GM12878 (cell line): ENCODE results near the gene GAPT. TPM values are rescaled to one million over a fixed set of nuclear protein-coding genes. Genes with fewer than 3 reads are reported as not detected.
"Not testable (repeated sequence)": the region's sequence is repeated elsewhere in the genome, so short reads cannot be mapped to it uniquely, and the experiment has no call there.

Source experiments
- ATAC-seq: fragments of 200-7000 bp; cut with Tn5 transposase; 3 replicates; pipeline ENCODE4 v1.9.1; 2020; ENCODE audit warnings: mild to moderate bottlenecking, moderate library complexity
- BruUV-seq: library from RNA; stranded (reverse); fragments of 400-500 nt; replicated peaks from 2 replicates; lab custom pipeline; 2021; lab: Mats Ljungman, UMichigan
- CTCF ChIA-PET: fragments of 300-600 bp; sonication (Branson Sonifier 250); formaldehyde crosslinking; extraction: SDS; loops from one replicate; lab custom pipeline; 2021; ENCODE audit warnings: inconsistent platforms; lab: Yijun Ruan, JAX
- POLR2A ChIA-PET: fragments of 350-600 bp; formaldehyde crosslinking; extraction: SDS; loops from one replicate; lab custom pipeline; 2021; ENCODE audit warnings: inconsistent platforms; lab: Charles Lee
- RAD21 ChIA-PET: fragments of 300-600 bp; sonication (Branson Sonifier 250); formaldehyde crosslinking; loops from one replicate; lab custom pipeline; 2023; ENCODE audit warnings: antibody characterized with exemption; ENCODE audit not compliant: unreplicated experiment; lab: Charles Lee
- SMC1A ChIA-PET: fragments of 300-600 bp; sonication (Branson Sonifier 250); formaldehyde crosslinking; loops from one replicate; lab custom pipeline; 2023; ENCODE audit not compliant: unreplicated experiment, uncharacterized antibody; lab: Charles Lee
- DNase-seq: peaks from one replicate; pipeline ENCODE4 v3.0.0-alpha.2; 2011; ENCODE audit warnings: low read depth, low spot score
- FAIRE-seq: peaks from 3 replicates; lab custom pipeline; 2011; peaks lifted over from hg19 to GRCh38; lab: Jason Lieb, UNC
- H2AFZ ChIP-seq: 2 replicates; pipeline ENCODE4 v1.6.0; 2011; ENCODE audit warnings: low read depth, low read length, control low read depth; ENCODE audit not compliant: control insufficient read depth
- H3K27ac ChIP-seq: 2 replicates; pipeline ENCODE4 v1.5.1; 2011; ENCODE audit warnings: control low read depth; ENCODE audit not compliant: control insufficient read depth, insufficient read depth
- H3K27me3 ChIP-seq, 2 experiments: replicated peaks in 1 of 2; 2 replicates each; pipeline versions ENCODE4 v1.6.0 to v1.6.1; 2011; ENCODE audit warnings: low read length in 1 of 2; ENCODE audit not compliant: control insufficient read depth in 2 of 2, insufficient read depth in 2 of 2
- H3K36me3 ChIP-seq, 2 experiments: 2 replicates each; pipeline ENCODE4 v1.5.1; 2011; ENCODE audit warnings: low read length in 1 of 2; ENCODE audit not compliant: control insufficient read depth in 2 of 2, insufficient read depth in 2 of 2
- H3K4me1 ChIP-seq: 2 replicates; pipeline ENCODE4 v1.6.1; 2011; ENCODE audit warnings: mild to moderate bottlenecking, low read length, moderate library complexity, mixed read lengths; ENCODE audit not compliant: control insufficient read depth, insufficient read depth
- H3K4me2 ChIP-seq: 2 replicates; pipeline ENCODE4 v1.6.0; 2011; ENCODE audit warnings: control low read depth; ENCODE audit not compliant: control insufficient read depth, insufficient read depth
- H3K4me3 ChIP-seq: fragments of 200-600 bp; sonication (generic); 2 replicates; pipeline ENCODE4 v1.5.1; 2016
- H3K79me2 ChIP-seq: 2 replicates; pipeline ENCODE4 v1.6.0; 2011; ENCODE audit warnings: low read length; ENCODE audit not compliant: control insufficient read depth, insufficient read depth
- H3K9ac ChIP-seq: 2 replicates; pipeline ENCODE4 v1.8.0; 2011; ENCODE audit warnings: low read length, control low read depth, mixed read lengths; ENCODE audit not compliant: control insufficient read depth, insufficient read depth
- H3K9me3 ChIP-seq: replicated peaks from 3 replicates; pipeline ENCODE4 v1.5.1; 2011; ENCODE audit warnings: mild to moderate bottlenecking, low read length; ENCODE audit not compliant: control insufficient read depth, insufficient read depth
- H4K20me1 ChIP-seq: 2 replicates; pipeline ENCODE4 v1.6.0; 2011; ENCODE audit not compliant: control insufficient read depth, insufficient read depth
- BACH1 ChIP-seq: fragments of 450-650 bp; IDR thresholded peaks from 2 replicates; pipeline ENCODE4 v1.6.1; 2017; ENCODE audit warnings: mild to moderate bottlenecking, borderline replicate concordance
- CREM ChIP-seq: IDR thresholded peaks from 2 replicates; pipeline ENCODE4 v1.6.1; 2014; ENCODE audit warnings: antibody characterized with exemption, low read depth
- ETV6 ChIP-seq, 2 experiments: fragments of 450-650 bp in 1 of 2; IDR thresholded peaks in 1 of 2; conservative IDR thresholded peaks in 1 of 2; 2 replicates each; pipeline ENCODE4 v1.6.1; 2014; ENCODE audit warnings: antibody characterized with exemption in 1 of 2, borderline replicate concordance in 1 of 2, low read depth in 1 of 2, mild to moderate bottlenecking in 1 of 2, moderate library complexity in 1 of 2
- GATAD2B ChIP-seq: fragments of 450-650 bp; conservative IDR thresholded peaks from 2 replicates; pipeline ENCODE4 v1.6.1; 2017; ENCODE audit warnings: low read depth, mild to moderate bottlenecking, moderate library complexity
- MTA2 ChIP-seq: fragments of 450-650 bp; IDR thresholded peaks from 2 replicates; pipeline ENCODE4 v1.6.1; 2016; ENCODE audit warnings: low read depth, mild to moderate bottlenecking, moderate library complexity
- MYC ChIP-seq: IDR thresholded peaks from 2 replicates; pipeline ENCODE4 v1.6.1; 2011; ENCODE audit warnings: mild to moderate bottlenecking, low read length, moderate library complexity, inconsistent platforms; ENCODE audit not compliant: insufficient read depth, insufficient replicate concordance, insufficient read length, severe bottlenecking
- POLR2A ChIP-seq: IDR thresholded peaks from 2 replicates; pipeline ENCODE4 v1.6.1; 2011; ENCODE audit warnings: low read depth, mild to moderate bottlenecking, low read length
- SREBF1 ChIP-seq: IDR thresholded peaks from 2 replicates; pipeline ENCODE4 v1.6.1; 2012; ENCODE audit warnings: mild to moderate bottlenecking, low read length
- SUZ12 ChIP-seq: fragments of 200-600 bp; sonication (generic); IDR thresholded peaks from one replicate; pipeline ENCODE4 v1.6.1; 2018; ENCODE audit warnings: antibody characterized with exemption, mild to moderate bottlenecking; ENCODE audit not compliant: unreplicated experiment
- YY1 ChIP-seq: IDR thresholded peaks from 2 replicates; pipeline ENCODE4 v1.6.1; 2011; ENCODE audit warnings: low read depth, mild to moderate bottlenecking, low read length
- ZNF217 ChIP-seq: fragments of 450-650 bp; IDR thresholded peaks from 2 replicates; pipeline ENCODE4 v1.6.1; 2017; ENCODE audit warnings: antibody characterized with exemption, mild to moderate bottlenecking
- WGBS: methylation state at CpG from one replicate; pipeline ENCODE4 v1.1.6; 2016; ENCODE audit warnings: low lambda C conversion rate; ENCODE audit not compliant: insufficient replicate concordance, insufficient coverage; ENCODE audit errors: missing lambda C conversion rate; 5-methylcytosine and 5-hydroxymethylcytosine counted together
- in situ Hi-C: fragments of 300-500 bp; cut with MboI; formaldehyde crosslinking; loops from 9 replicates; pipeline ENCODE4 v1.14.3; 2018; ENCODE audit warnings: mixed read lengths
- intact Hi-C: fragments of 100-400 bp; cut with micrococcal nuclease; formaldehyde crosslinking; loops from one replicate; pipeline ENCODE4 v1.14.2; 2022; ENCODE audit not compliant: unreplicated experiment
- polyA plus RNA-seq, 11 experiments: library from polyadenylated mRNA; depleted of rRNA in 4 of 11; unstranded in 6 of 11; stranded (reverse) in 5 of 11; fragments of >200 nt; fragmentation: Nextera tagmentation in 4 of 11; fragmentation: Illumina TruSeq in 1 of 11; extraction: Ambion mirVana in 4 of 11; extraction: Trizol in 1 of 11; gene quantifications; 1 replicate in 1 of 11; 2 replicates in 10 of 11; pipeline versions ENCODE4 v1.2.1 to v1.2.3, GENCODE V29; 2011 to 2016; ENCODE audit warnings: inconsistent platforms in 2 of 11, missing spikeins in 2 of 11, low read depth in 1 of 11
- total RNA-seq, 4 experiments: library from RNA; depleted of rRNA in 3 of 4; stranded (reverse); fragments of >200 nt in 3 of 4; fragmentation: Illumina TruSeq in 1 of 4; extraction: Trizol in 1 of 4; gene quantifications; 2 replicates each; pipeline versions ENCODE4 v1.2.1 to v1.2.3, GENCODE V29; 2013 to 2021
- TF ChIP-seq, protein P1 (sequence below): IDR thresholded peaks from 2 replicates; pipeline ENCODE4 v1.6.1; 2012; ENCODE audit warnings: low read depth, low read length, improper control_type of control experiment
- TF ChIP-seq, protein P2 (sequence below): fragments of 150-350 bp; IDR thresholded peaks from 2 replicates; pipeline ENCODE4 v1.6.1; 2014; ENCODE audit warnings: mild to moderate bottlenecking, low read depth, low read length

The GAPT gene
- total and polyA plus RNA-seq, 10 of the 15 experiments (the other 5 are each of a cell fraction or from before 2014, with no cell fraction given): 0.15 to 0.96 (median 0.57) TPM; not detected in 2

DNA sequence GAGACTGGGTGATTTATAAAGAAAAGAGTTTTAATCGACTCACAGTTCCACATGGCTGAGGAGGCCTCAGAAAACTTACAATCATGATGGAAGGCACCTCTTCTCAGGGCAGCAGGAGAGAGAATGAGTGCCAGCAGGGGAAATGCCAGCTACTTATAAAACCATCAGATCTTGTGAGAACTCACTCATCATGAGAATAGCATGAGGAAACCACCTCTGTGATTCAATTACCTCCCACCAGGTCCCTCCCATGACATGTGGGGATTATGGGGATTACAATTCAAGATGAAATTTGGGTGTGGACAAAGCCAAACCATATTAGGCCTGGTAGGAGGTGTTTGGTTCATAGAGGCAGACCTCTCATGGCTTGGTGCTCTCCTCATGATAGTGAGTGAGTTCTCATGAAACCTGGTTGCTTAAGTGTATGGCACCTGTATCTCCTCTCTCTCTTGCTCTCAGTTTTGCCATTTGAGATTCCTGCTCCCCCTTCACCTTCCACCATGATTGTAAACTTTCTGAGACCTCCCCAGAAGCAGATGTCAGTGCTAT is 39.8 kb downstream of the GAPT start:
- RAD21 ChIA-PET: no interaction called here
- Histone ChIP-seq H3K4me1 (no peaks in the 10 kb centered on the region), H3K9me3 (no peaks in the 10 kb centered on the region), H3K79me2 (no peaks in the 10 kb centered on the region), H3K4me2 (no peak overlapping the region)
- SMC1A ChIA-PET: no interaction called here
- intact Hi-C loops: no loop called here
- no peak for TF ChIP-seq SUZ12
- TF ChIP-seq, protein P1, sequence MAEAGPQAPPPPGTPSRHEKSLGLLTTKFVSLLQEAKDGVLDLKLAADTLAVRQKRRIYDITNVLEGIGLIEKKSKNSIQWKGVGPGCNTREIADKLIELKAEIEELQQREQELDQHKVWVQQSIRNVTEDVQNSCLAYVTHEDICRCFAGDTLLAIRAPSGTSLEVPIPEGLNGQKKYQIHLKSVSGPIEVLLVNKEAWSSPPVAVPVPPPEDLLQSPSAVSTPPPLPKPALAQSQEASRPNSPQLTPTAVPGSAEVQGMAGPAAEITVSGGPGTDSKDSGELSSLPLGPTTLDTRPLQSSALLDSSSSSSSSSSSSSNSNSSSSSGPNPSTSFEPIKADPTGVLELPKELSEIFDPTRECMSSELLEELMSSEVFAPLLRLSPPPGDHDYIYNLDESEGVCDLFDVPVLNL: no peak
- no peak for TF ChIP-seq BACH1
- TF ChIP-seq, protein P2, sequence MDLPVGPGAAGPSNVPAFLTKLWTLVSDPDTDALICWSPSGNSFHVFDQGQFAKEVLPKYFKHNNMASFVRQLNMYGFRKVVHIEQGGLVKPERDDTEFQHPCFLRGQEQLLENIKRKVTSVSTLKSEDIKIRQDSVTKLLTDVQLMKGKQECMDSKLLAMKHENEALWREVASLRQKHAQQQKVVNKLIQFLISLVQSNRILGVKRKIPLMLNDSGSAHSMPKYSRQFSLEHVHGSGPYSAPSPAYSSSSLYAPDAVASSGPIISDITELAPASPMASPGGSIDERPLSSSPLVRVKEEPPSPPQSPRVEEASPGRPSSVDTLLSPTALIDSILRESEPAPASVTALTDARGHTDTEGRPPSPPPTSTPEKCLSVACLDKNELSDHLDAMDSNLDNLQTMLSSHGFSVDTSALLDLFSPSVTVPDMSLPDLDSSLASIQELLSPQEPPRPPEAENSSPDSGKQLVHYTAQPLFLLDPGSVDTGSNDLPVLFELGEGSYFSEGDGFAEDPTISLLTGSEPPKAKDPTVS: no peak
- TF ChIP-seq ZNF217: no peak
- TF ChIP-seq POLR2A: no peak
- no peak for TF ChIP-seq MTA2
- TF ChIP-seq CREM: no peak
- TF ChIP-seq MYC: no peak
- no peak for TF ChIP-seq ETV6 (conservative IDR thresholded peaks at IDR 0.05 in 1 of 2, IDR thresholded peaks at IDR 0.05 in 1 of 2; ENCODE audit: borderline replicate concordance in 1 of 2, low read depth in 1 of 2)
- TF ChIP-seq YY1: no peak
- TF ChIP-seq SREBF1: no peak
- TF ChIP-seq GATAD2B: no peak
- TF ChIP-seq, all 136 proteins: peak for 0
- Histone ChIP-seq H3K27ac (no peak overlapping the region), H3K27me3 (no peaks in the 10 kb centered on the region), H3K9ac (no peak overlapping the region), H3K36me3 (no peaks in the 10 kb centered on the region), H3K4me3 (no peak overlapping the region), H2AFZ (no peak overlapping the region), H4K20me1 (no peaks in the 10 kb centered on the region)
- POLR2A ChIA-PET: no interaction called here
- CTCF ChIA-PET: no interaction called here
- FAIRE-seq (no peak), DNase-seq (no peak), ATAC-seq (no peak)
- no TSS peak for BruUV-seq
- in situ Hi-C loops: no loop called here
- 0% methylated on average over 1 of the region's 1 CpG for WGBS

DNA sequence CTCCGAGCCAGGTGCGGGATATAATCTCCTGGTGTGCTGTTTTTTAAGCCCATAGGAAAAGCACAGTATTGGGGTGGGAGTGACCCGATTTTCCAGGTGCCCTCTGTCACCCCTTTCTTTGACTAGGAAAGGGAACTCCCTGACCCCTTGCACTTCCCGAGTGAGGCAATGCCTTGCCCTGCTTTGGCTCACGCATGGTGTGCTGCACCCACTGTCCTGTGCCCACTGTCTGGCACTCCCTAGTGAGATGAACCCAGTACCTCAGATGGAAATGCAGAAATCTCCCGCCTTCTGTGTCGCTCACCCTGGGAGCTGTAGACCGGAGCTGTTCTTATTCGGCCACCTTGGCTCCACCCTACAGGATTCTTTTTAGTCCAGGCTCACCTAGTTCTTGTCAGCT is 50.7 kb downstream of the GAPT start:
- H2AFZ ChIP-seq, H3K79me2 ChIP-seq, H3K9me3 ChIP-seq, intact Hi-C loops, in situ Hi-C loops, H4K20me1 ChIP-seq, CTCF ChIA-PET, H3K4me2 ChIP-seq, BruUV-seq, DNase-seq, H3K9ac ChIP-seq, ATAC-seq, RAD21 ChIA-PET, POLR2A ChIA-PET, FAIRE-seq, H3K4me1 ChIP-seq, H3K27ac ChIP-seq, H3K4me3 ChIP-seq, H3K27me3 ChIP-seq, SMC1A ChIA-PET, H3K36me3 ChIP-seq: not testable (repeated sequence)
- WGBS: 61% methylated on average over 9 of the region's 9 CpGs
